Measurements from ENCODE around the gene CDH11.

The CDH11 gene

DNA sequence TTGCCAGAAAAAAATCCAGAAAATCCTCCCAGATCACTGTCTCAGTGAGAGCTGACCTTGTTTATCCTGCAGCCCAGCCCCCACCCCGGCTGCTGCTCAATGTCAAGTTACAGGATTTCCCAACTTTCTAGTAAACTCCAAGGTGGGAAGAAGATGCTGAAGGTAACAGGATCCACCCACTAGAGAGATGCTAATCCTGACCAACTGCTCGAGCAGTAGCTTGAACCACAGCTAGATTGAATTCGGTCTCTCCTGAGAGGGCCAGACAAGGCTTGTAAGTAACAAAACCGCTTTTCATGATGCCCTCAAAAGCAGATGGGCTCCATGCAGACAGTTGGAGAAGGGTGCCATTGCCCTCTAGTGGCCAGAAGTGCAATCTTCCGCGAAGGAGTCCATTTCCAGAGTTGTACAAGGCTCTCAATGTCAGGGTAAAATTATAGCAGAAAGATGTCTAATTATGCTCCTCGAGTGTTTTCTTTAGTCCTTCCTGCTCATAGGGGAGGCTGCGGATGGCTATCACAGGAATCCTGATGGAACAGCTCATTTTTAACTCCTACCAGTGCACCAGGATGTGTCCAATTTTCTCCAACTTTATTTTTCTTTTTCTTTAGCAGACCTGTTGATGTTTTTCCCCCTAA, 3.9 kb downstream of the CDH11 start:
- DNase-seq (ENCODE audit: low read depth): peak; percentile 42
- no peak overlapping the region for H3K4me3 ChIP-seq (ENCODE audit: low read length)
- TF ChIP-seq, protein P1, sequence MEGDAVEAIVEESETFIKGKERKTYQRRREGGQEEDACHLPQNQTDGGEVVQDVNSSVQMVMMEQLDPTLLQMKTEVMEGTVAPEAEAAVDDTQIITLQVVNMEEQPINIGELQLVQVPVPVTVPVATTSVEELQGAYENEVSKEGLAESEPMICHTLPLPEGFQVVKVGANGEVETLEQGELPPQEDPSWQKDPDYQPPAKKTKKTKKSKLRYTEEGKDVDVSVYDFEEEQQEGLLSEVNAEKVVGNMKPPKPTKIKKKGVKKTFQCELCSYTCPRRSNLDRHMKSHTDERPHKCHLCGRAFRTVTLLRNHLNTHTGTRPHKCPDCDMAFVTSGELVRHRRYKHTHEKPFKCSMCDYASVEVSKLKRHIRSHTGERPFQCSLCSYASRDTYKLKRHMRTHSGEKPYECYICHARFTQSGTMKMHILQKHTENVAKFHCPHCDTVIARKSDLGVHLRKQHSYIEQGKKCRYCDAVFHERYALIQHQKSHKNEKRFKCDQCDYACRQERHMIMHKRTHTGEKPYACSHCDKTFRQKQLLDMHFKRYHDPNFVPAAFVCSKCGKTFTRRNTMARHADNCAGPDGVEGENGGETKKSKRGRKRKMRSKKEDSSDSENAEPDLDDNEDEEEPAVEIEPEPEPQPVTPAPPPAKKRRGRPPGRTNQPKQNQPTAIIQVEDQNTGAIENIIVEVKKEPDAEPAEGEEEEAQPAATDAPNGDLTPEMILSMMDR (conservative IDR thresholded peaks at IDR 0.05; ENCODE audit: low read depth, low read length): peak; percentile 93

DNA sequence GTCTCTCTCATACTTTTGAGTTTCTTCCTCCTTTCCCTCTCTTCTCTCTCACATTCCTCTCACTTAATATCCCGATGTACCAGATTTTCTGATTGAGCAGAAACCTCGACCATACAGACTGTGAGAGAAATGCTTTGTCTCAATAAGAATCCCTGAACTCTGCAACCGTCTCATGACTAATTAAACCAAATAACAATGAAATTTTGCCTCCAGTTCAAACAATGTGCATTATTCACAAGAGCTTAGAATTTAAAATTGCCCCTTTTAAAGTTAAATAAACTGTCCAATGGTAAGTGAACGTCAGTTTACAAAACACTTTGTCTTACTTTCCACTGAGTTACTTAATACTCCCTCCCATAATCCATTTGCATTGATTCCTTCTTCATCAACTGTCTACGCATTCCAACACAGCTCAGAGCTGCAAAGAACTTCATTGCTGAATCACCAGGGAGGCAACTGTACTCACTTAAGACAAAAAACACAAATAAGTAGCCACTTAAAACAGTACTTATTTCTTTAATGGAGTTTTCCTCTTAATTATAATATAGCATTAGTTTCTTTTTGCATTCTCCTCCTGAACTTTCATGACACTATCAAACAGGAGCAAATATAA, 4.9 kb downstream of the CDH11 start:
- DNase-seq (ENCODE audit: low read depth): peak; percentile 56
- TF ChIP-seq, protein P1 (conservative IDR thresholded peaks at IDR 0.05; ENCODE audit: low read depth, low read length): no peak
- H3K4me3 ChIP-seq (ENCODE audit: low read length): no peak overlapping the region

DNA sequence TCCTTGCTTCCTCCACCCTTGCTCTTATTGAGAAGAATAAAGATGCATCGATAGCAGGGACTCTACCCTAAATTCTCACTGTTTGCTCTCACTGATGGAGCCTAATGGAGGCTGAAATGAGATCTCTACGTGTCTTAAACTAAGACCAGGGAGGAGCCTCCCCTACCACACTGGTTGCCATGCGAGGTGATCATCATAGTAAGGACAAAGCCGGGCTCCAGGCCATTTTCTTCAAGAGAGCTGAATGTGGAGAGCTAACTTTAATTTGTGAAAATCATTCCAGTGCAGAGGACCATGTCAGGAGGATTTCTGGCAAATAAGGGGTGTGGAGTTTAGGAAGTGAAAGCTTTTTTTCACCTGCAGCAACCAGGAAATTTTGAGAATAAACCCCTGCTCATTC, 5.6 kb downstream of the CDH11 start:
- TF ChIP-seq, protein P1 (conservative IDR thresholded peaks at IDR 0.05; ENCODE audit: low read depth, low read length): no peak
- no peak overlapping the region for H3K4me3 ChIP-seq (ENCODE audit: low read length)
- no peak for DNase-seq (ENCODE audit: low read depth)

DNA sequence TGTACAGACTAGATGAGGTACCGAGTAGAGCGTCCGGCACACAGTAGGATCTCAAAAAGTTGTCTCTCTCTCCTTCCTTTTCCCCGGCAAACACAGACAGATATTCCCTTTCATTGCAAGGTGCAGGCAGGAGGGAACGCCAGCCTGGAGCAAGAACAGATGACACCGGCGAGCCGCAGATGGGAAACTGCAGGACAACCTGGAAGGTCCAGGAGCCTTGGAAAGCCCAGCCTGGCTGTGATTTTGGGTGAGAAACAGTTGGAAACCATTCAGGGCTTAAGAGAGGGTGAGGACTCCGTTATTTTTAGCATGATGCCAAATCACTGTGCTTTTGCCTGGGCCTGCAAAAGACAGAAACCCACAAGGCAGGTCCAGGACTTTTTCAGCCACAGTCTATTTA, 7.3 kb downstream of the CDH11 start:
- no peak overlapping the region for H3K4me3 ChIP-seq (ENCODE audit: low read length)
- TF ChIP-seq, protein P1 (conservative IDR thresholded peaks at IDR 0.05; ENCODE audit: low read depth, low read length): no peak
- DNase-seq (ENCODE audit: low read depth): no peak

DNA sequence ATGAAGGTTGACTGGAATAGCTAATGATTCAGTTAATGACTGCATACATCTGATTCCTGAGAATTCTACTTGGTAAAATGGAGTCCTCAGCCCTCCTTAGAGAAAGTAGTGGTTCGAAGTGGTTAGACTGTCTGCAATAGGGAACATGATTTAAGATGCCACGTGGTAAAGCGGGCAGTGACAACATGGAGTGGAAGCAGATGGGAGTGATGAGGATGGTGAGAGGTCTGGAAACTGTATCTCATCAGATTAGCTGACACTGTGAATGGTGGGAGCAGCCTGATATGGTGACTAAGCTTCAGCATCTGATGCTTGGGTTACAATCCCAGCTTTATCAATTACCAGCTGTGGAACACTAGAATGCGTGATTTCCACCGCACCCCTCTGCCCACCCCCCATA, 8.4 kb downstream of the CDH11 start:
- no peak for DNase-seq (ENCODE audit: low read depth)
- H3K4me3 ChIP-seq (ENCODE audit: low read length): no peak overlapping the region
- TF ChIP-seq, protein P1 (conservative IDR thresholded peaks at IDR 0.05; ENCODE audit: low read depth, low read length): no peak

DNA sequence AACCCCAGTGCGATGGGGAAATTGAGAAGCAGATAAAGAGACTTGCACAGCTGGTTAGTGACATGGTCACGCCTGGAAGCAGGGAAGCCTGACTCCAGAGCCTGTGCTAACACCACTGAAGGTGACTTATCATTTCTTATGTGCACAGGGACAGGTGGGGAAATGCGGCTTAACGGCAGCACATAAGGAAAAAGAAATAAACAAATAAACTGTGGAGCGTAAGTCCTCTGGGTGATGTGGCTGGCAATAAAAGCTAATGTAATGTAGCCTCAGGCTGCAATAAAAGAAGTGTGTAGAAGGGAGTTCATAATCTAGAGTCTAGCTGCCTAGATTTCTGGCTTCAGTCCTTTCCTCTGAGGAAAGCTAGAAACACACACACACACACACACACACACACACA, 10.6 kb downstream of the CDH11 start:
- DNase-seq (ENCODE audit: low read depth): no peak
- TF ChIP-seq, protein P1 (conservative IDR thresholded peaks at IDR 0.05; ENCODE audit: low read depth, low read length): no peak
- no peak overlapping the region for H3K4me3 ChIP-seq (ENCODE audit: low read length)

DNA sequence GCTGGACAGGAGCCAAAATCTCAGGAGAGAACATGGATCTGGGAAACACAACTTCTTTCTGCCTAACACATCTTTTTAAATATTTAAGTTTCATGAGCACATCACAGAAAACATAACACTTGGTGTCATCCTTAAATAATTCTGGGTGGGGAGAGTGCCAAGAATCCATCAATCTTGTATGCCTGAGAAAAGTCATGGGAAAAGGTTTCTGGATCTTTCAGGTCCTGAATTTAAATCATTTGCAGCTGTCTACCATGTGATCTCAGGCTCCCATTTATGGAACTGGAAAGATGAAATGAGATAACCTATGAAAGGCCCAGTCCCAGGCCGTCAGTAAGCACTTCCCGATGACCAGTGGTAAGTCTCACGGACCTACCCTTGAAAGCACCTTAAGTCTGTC, 15.1 kb downstream of the CDH11 start:
- DNase-seq (ENCODE audit: low read depth): no peak
- H3K4me3 ChIP-seq (ENCODE audit: low read length): no peak overlapping the region
- TF ChIP-seq, protein P1 (conservative IDR thresholded peaks at IDR 0.05; ENCODE audit: low read depth, low read length): no peak

Measured in retinal pigment epithelial cell (primary cell).